Activated CD8-positive, alpha-beta memory T cell treated with anti-CD3 and anti-CD28 coated beads for 48 hours (primary cell): ENCODE measurements around the gene COL5A1.
"Not testable (repeated sequence)": the region's sequence is repeated elsewhere in the genome, so short reads cannot be mapped to it uniquely, and the experiment has no call there.

Experiments
- DNase-seq, 3 experiments: peaks; one replicate each; pipeline ENCODE4 v3.0.0-alpha.2; 2020; ENCODE audit warnings: low read depth in 2 of 3, low spot score in 2 of 3

Gene COL5A1

GRCh38 chr9:134676886-134677285 lies 35.3 kb downstream of the COL5A1 start:
- no peak for DNase-seq

- DNase-seq = no peak
These were observed 36.1 kb downstream of the COL5A1 start for GRCh38 chr9:134677743-134678142.

- DNase-seq = no peak
These were observed 36.6 kb downstream of the COL5A1 start for GRCh38 chr9:134678206-134678605.

GRCh38 chr9:134678666-134679443 lies 37.3 kb downstream of the COL5A1 start:
- DNase-seq = no peak

GRCh38 chr9:134679616-134680392 lies 38.2 kb downstream of the COL5A1 start:
- no peak for DNase-seq

- no peak for DNase-seq
These were observed 38.9 kb downstream of the COL5A1 start for GRCh38 chr9:134680393-134681060.

GRCh38 chr9:134681061-134681661 lies 39.6 kb downstream of the COL5A1 start:
- no peak for DNase-seq

- no peak for DNase-seq
These were observed 40.4 kb downstream of the COL5A1 start for GRCh38 chr9:134682026-134682425.

GRCh38 chr9:134682651-134683364 lies 41.2 kb downstream of the COL5A1 start:
- no peak for DNase-seq

- no peak for DNase-seq
These were observed 42.2 kb downstream of the COL5A1 start for GRCh38 chr9:134683714-134684374.

GRCh38 chr9:134684375-134684723 lies 42.7 kb downstream of the COL5A1 start:
- DNase-seq = no peak

GRCh38 chr9:134684941-134685340 lies 43.3 kb downstream of the COL5A1 start:
- DNase-seq = not testable (repeated sequence)

GRCh38 chr9:134685784-134686183 lies 44.2 kb downstream of the COL5A1 start:
- no peak for DNase-seq

GRCh38 chr9:134686896-134687295 lies 45.3 kb downstream of the COL5A1 start:
- no peak for DNase-seq

GRCh38 chr9:134687556-134687955 lies 46.0 kb downstream of the COL5A1 start:
- DNase-seq = no peak

- no peak for DNase-seq
These were observed 46.6 kb downstream of the COL5A1 start for GRCh38 chr9:134688231-134688630.

- DNase-seq = no peak
These were observed 47.2 kb downstream of the COL5A1 start for GRCh38 chr9:134688661-134689320.

- no peak for DNase-seq
These were observed 47.9 kb downstream of the COL5A1 start for GRCh38 chr9:134689321-134690181.

- DNase-seq = no peak
These were observed 48.7 kb downstream of the COL5A1 start for GRCh38 chr9:134690301-134690751.
